Measurements from ENCODE around the gene MYPOP.
A peak's percentile ranks its signal among the peaks of the same experiment; 100 is the strongest.
"Not testable (repeated sequence)": the region's sequence is repeated elsewhere in the genome, so short reads cannot be mapped to it uniquely, and the experiment has no call there.

The MYPOP gene

DNA sequence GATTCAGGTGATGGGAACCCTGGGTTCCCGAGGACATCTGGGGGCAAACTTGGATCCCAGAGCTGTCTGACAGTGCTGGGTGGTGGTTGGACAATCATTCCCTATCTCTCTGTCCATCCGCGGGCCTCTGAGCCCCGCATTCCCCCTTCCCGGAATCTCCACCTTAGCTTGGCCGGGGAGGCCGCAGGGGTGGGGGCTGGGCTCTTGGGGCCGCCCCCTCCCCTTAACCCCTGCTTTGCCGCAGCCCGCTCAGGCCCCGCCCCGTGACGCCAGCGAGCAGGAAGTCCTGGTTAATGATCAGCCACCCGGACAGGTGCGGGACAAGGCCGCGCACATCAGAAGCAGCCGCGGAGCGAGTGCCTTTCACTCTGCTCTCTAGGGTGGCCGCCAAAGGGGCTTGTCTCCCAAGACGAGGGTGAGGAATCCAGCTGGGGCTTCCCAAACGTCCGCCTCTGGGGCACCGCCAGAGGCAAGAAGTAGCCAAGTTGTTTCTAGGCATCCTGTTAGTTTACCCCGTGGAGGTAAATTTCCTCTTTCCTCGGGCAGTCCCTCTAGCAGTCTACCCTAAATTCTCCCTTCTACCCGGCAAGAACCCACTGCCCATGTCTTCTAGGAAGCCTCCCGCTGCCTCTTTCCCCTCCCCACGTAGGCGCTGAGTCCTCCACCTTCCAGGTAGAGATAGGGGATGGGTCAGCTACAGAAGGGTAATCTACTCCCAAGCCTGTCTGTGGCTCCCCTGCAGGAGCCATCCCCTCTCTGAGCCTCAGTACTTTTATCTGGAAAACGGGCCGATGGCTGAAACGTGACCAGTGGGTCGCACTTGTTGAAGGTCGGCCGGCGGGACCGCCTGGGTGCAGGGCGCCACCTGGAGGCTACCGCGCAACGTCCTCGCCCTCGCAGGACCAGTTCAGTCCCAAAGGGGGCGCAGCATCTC is 19.5 kb downstream of the MYPOP start:
- peak; percentile 41 for DNase-seq

DNA sequence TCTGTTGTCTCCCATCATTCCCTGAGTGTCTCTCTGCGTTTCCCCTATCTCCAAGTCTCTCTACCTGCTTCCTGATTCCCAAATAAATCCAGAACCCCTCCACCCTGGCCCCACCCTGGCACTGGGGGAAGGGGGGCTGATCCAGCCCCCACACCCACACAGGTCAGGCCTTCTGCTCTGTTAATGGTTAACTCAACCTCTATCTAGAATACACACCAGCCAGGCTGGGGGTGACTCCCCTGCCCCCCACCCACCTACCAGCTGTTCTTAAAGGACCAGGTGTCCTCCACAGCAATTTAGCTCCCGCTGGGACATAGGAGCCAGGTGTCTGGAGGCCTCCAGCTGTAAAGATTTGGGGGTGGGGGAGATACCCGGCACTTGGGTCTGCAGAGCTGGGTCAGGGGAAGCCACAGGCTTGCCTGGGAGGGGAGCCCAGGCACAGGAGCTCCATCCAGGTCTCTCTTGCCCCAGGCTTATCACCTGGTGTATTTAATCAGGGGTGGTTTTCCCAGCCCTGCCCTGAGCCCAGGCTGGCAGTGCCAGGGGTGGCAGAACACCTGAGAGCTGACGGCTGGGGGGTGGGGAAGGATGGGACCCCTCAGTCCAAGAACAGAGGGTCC is 20.4 kb downstream of the MYPOP start:
- DNase-seq: no peak

- DNase-seq: no peak
Measured at GRCh38 chr19:45881082-45881908, 21.1 kb downstream of the MYPOP start.

DNA sequence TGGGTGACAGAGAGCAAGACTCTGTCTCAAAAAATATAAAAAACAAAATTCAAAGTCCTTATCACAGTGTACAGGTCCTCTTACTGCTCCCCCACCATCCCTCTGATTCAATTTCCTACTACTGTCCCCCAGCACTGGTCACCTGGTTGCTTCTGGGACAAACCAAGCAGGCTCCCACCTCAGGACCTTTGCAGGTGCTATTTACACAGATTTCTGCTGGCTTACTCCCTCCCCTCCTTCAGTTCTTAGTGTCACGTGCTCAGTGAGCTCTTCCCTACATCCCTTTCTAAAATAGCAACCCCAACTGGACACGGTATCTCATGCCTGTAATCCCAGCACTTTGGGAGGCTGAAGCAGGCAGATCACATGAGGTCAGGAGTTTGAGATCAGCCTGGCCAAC is 22.4 kb downstream of the MYPOP start:
- DNase-seq: no peak

DNA sequence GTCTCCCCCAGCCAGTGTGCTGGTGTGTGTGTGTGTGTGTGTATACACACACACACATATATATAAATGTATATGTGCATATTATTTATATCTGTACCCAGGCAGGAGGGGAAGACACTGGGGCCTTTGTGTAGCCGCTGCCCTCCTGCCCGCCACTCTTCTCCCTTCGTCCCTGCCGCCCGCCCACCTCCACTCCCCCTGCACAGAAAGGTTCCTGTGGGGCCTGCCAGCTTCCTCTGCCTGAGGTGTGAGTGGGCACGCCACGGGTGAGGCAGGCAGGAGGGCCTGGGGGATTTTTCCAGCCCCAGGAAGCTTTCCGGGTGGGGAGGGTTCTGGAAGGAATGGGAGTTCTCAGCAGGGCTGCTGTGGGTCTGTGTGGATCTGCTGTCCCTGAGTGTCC is 23.4 kb downstream of the MYPOP start:
- no peak for DNase-seq

GRCh38 chr19:45878043-45878794 is 24.2 kb downstream of the MYPOP start:
- DNase-seq: no peak

GRCh38 chr19:45876411-45877197 is 25.8 kb downstream of the MYPOP start:
- no peak for DNase-seq

DNA sequence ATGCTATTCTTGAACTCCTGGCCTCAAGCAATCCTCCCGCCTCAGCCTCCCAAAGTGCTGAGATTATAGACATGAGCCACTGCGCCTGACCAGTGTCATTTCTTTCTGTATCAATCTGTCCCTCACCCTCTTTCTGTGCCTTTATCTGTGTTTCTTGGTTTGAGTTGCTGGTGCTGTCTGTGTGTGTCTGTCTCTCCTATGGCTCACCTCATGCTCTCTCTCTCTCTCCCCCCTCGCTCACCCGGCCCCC is 26.3 kb downstream of the MYPOP start:
- DNase-seq: no peak

- DNase-seq: no peak
Measured at GRCh38 chr19:45874620-45874966, 27.8 kb downstream of the MYPOP start.

- no peak for DNase-seq
Measured at GRCh38 chr19:45873219-45873772, 29.1 kb downstream of the MYPOP start.

- DNase-seq: no peak
Measured at GRCh38 chr19:45872095-45872919, 30.1 kb downstream of the MYPOP start.

- DNase-seq: no peak
Measured at GRCh38 chr19:45870798-45871197, 31.6 kb downstream of the MYPOP start.

- DNase-seq: not testable (repeated sequence)
Measured at GRCh38 chr19:45867241-45867640, 35.2 kb downstream of the MYPOP start.

GRCh38 chr19:45866400-45867176 is 35.8 kb downstream of the MYPOP start:
- DNase-seq: no peak

DNA sequence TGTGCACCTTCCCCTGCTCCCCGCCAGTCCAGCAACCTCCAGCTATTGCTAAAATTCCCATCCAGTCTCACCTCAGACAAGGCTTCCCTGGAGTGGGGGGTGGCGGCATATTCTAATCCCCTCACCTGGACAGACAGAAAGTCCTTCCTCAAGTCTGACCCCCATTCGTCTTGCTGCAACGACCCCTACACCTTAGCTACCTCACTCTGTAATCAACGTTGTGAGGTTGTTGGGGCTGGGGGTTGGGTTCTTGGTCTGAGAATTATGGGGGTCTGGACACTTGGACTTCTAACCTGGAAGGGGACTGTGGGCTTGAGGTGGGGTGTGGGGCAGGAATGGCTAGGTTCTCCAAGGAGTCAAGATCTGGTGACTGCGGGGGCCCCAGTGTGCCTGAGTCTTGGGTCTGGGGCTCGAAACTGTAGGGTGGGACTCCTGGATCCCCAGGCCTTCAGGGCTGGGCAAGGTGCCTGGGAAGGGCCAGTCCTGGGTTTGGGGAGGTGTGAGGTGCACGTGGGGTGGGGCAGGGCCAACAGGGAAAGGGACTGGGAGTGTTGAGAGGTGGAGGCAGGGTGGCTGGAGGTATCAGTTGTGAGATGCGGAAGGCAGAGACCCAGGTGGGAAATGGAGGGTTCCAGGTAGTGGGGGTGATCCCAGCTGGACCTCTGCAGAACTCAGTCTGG is 37.0 kb downstream of the MYPOP start:
- no peak for DNase-seq

DNA sequence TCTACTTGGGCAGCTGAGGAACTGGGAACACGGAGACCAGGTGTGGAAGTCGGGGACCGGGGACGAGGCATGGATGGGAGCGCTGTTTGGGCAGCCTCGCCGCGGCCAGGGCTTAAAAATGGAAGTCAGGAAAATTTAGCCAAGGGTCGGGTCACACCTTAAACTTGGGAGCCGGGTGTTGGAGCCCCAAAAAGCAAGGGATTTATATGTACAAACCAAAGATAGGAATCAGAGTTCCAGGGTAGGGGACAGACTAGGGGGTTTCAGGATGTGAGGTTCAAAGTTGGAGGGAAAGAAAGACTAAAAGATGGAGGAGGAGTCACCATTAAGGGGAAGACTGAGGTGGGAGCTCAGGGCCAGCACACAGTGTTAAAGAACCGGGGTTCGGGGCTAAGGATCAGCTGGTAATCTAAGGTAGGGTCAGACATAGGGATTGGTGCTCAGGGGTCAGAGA is 37.8 kb downstream of the MYPOP start:
- no peak for DNase-seq

DNA sequence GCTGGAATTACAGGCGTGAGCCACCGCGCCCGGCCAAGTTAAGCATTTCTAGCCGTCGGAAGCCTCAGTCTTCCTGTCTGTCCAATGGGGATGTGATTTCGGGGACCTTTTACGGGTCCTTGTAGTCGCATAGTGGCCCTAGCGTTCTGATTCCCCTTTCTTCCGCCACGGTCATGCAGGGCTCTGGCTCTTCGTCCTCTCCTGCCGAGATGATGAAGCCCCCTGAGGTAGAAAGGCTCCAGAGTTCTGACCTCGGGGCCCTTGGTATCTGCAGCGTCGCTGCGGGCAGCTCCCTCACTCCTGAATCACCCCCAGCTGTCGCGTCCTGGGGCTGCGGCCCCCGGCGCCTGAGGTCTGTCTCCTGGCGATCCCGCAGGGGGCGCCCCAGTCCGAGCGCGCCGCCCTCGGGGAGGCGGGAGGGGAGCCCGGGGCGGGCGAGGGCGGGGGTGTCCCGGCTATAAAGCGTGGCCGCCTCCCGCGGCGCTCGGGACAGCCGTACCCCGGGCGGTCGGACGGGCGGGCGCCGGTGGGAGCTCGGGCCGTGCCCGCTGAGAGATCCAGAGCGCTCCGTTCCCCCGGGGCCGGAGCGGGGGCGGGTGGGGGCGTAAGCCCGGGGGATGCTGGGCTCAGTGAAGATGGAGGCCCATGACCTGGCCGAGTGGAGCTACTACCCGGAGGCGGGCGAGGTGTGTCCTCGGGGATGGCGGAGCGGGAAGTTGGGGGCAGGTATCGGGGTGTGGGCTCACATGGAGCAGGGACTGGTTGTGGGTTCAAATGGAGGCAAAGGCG is 38.4 kb downstream of the MYPOP start, which contains the start of gene FOXA3:
TSS of gene FOXA3 (plus strand) at position 487 of the 789 bp plus-strand sequence. CDS start at position 618, 131 bp downstream.
- no peak for DNase-seq

DNA sequence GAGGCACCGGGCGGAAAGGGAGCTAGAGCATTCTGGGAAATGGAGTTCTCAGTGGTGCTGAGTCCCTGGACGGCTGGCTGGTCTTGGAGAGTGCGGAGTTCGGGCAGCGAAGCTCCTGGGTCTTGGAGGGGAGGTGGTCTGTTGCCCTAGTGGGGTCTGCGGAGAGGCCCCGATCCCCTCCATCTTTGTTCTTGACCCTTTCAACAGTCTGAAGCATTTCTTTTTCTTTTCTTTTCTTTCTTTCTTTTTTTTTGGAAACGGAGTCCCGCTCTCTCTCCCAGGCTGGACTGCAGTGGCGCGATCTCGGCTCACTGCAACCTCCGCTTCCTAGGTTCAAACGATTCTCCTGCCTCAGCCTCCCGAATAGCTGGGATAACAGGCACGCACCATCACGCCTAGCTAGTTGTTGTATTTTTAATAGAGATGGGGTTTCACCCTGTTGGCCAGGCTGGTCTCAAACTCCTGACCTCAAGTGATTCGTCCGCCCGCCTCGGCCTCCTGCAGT is 39.0 kb downstream of the MYPOP start:
- DNase-seq: no peak

All from NCI-H226 (cell line).